ENCODE results near the gene IFIT2.

The IFIT2 gene

GRCh38 chr10:89301721-89302445 is at the start of gene IFIT2:
TSS of gene IFIT2 (plus strand) at chr10:89302046. CDS start at chr10:89302124, 78 bp downstream.
- peak; percentile 11 to 29 for DNase-seq

GRCh38 chr10:89252225-89252585 is 49.6 kb upstream of the IFIT2 start:
- DNase-seq, result no peak

GRCh38 chr10:89255091-89255579 is 46.7 kb upstream of the IFIT2 start:
- DNase-seq, result peak in 1 of 2 donors; percentile 14

GRCh38 chr10:89255793-89256192 is 46.1 kb upstream of the IFIT2 start:
- no peak for DNase-seq

GRCh38 chr10:89256340-89256739 is 45.5 kb upstream of the IFIT2 start:
- no peak for DNase-seq

- no peak for DNase-seq
Measured at GRCh38 chr10:89256962-89257361, 44.9 kb upstream of the IFIT2 start.

- no peak for DNase-seq
Measured at GRCh38 chr10:89257581-89257980, 44.3 kb upstream of the IFIT2 start.

- no peak for DNase-seq
Measured at GRCh38 chr10:89258881-89259280, 43.0 kb upstream of the IFIT2 start.

- no peak for DNase-seq
Measured at GRCh38 chr10:89262086-89263051, 39.5 kb upstream of the IFIT2 start.

- DNase-seq, result no peak
Measured at GRCh38 chr10:89263091-89263490, 38.8 kb upstream of the IFIT2 start.

GRCh38 chr10:89263531-89263930 is 38.3 kb upstream of the IFIT2 start:
- DNase-seq, result no peak

GRCh38 chr10:89266721-89267453 is 35.0 kb upstream of the IFIT2 start:
- no peak for DNase-seq

- DNase-seq, result no peak
Measured at GRCh38 chr10:89269433-89270152, 32.3 kb upstream of the IFIT2 start.

GRCh38 chr10:89270153-89270483 is 31.7 kb upstream of the IFIT2 start:
- DNase-seq, result no peak

- no peak for DNase-seq
Measured at GRCh38 chr10:89271532-89271931, 30.3 kb upstream of the IFIT2 start.

- no peak for DNase-seq
Measured at GRCh38 chr10:89273680-89274079, 28.2 kb upstream of the IFIT2 start.

GRCh38 chr10:89274928-89275327 is 26.9 kb upstream of the IFIT2 start:
- DNase-seq, result no peak

GRCh38 chr10:89275383-89275782 is 26.5 kb upstream of the IFIT2 start:
- DNase-seq, result no peak

- no peak for DNase-seq
Measured at GRCh38 chr10:89278034-89278535, 23.8 kb upstream of the IFIT2 start.

- DNase-seq, result no peak
Measured at GRCh38 chr10:89278900-89279392, 22.9 kb upstream of the IFIT2 start.

- DNase-seq, result no peak
Measured at GRCh38 chr10:89279421-89279869, 22.4 kb upstream of the IFIT2 start.

- DNase-seq, result no peak
Measured at GRCh38 chr10:89280508-89280907, 21.3 kb upstream of the IFIT2 start.
